CD4-positive, alpha-beta memory T cell (primary cell): ENCODE measurements around the gene TOP2B. TPM values are rescaled to one million over a fixed set of nuclear protein-coding genes. Genes with fewer than 3 reads are reported as not detected.
A peak's percentile ranks its signal among the peaks of the same experiment; 100 is the strongest.

Experiments used
- CTCF ChIA-PET: fragments of 350-600 bp; sonication (Branson Sonifier 250); formaldehyde crosslinking; loops from one replicate; lab custom pipeline; 2021; ENCODE audit warnings: inconsistent platforms; ENCODE audit not compliant: partially characterized antibody; lab: Charles Lee
- POLR2A ChIA-PET: fragments of 350-600 bp; sonication (Branson Sonifier 250); formaldehyde crosslinking; loops from one replicate; lab custom pipeline; 2021; ENCODE audit not compliant: partially characterized antibody; lab: Charles Lee
- DNase-seq, 5 donors: peaks; one replicate each; pipeline versions ENCODE4 v3.0.0 to v3.0.0-alpha.2; 2020 to 2022; ENCODE audit warnings: mixed read lengths in 1 of 5
- H3K27ac ChIP-seq: one replicate; pipeline ENCODE4 v1.7.0; 2013; ENCODE audit warnings: low read depth, low read length
- H3K27me3 ChIP-seq: 2 replicates; pipeline ENCODE4 v1.7.0; 2013; ENCODE audit warnings: mild to moderate bottlenecking, low read length, moderate library complexity; ENCODE audit not compliant: insufficient read depth
- H3K36me3 ChIP-seq: 2 replicates; pipeline ENCODE4 v1.7.0; 2013; ENCODE audit warnings: mild to moderate bottlenecking, low read length, moderate library complexity; ENCODE audit not compliant: insufficient read depth
- H3K4me1 ChIP-seq: 2 replicates; pipeline ENCODE4 v1.7.0; 2013; ENCODE audit warnings: mild to moderate bottlenecking, low read length, moderate library complexity; ENCODE audit not compliant: insufficient read depth
- H3K4me3 ChIP-seq, 2 donors: one replicate each; pipeline ENCODE4 v1.7.0; 2013; ENCODE audit warnings: low read length in 2 of 2, mild to moderate bottlenecking in 1 of 2
- H3K9me3 ChIP-seq, 2 donors: one replicate each; pipeline ENCODE4 v1.7.0; 2013; ENCODE audit warnings: low read length in 2 of 2, control low read depth in 1 of 2; ENCODE audit not compliant: control insufficient read depth in 1 of 2
- H3K27ac Mint-ChIP-seq, 7 donors: one replicate each; pipeline ENCODE4 v1.8.0; 2020 to 2021; ENCODE audit warnings: mixed read lengths in 7 of 7, mild to moderate bottlenecking in 6 of 7, inconsistent platforms in 3 of 7, moderate library complexity in 3 of 7
- H3K27me3 Mint-ChIP-seq, 2 donors: one replicate each; pipeline ENCODE4 v1.8.0; 2020 to 2021; ENCODE audit warnings: mixed read lengths in 2 of 2
- H3K36me3 Mint-ChIP-seq, 2 donors: one replicate each; pipeline ENCODE4 v1.8.0; 2020 to 2021; ENCODE audit warnings: mixed read lengths in 2 of 2, inconsistent platforms in 1 of 2, mild to moderate bottlenecking in 1 of 2
- H3K4me1 Mint-ChIP-seq, 4 donors: one replicate each; pipeline ENCODE4 v1.8.0; 2020 to 2021; ENCODE audit warnings: mixed read lengths in 4 of 4, mild to moderate bottlenecking in 1 of 4
- H3K4me3 Mint-ChIP-seq, 8 donors: one replicate each; pipeline ENCODE4 v1.8.0; 2020 to 2021; ENCODE audit warnings: mixed read lengths in 8 of 8, mild to moderate bottlenecking in 7 of 8, moderate library complexity in 6 of 8, inconsistent platforms in 3 of 8
- H3K9me3 Mint-ChIP-seq, 8 donors: one replicate each; pipeline ENCODE4 v1.8.0; 2020 to 2021; ENCODE audit warnings: mixed read lengths in 8 of 8, mild to moderate bottlenecking in 5 of 8, inconsistent platforms in 3 of 8, moderate library complexity in 1 of 8
- intact Hi-C: fragments of 100-400 bp; cut with micrococcal nuclease; formaldehyde crosslinking; loops from one replicate; pipeline ENCODE4 v1.15.1; 2023
- polyA plus RNA-seq, 2 donors: library from polyadenylated mRNA; unstranded; fragments of 300-500 nt; fragmentation: Illumina TruSeq; gene quantifications; one replicate each; pipeline ENCODE4 v1.2.3, GENCODE V29; 2021
- total RNA-seq, 2 experiments: library from RNA; stranded (reverse); gene quantifications; one replicate each; pipeline ENCODE4 v1.2.3, GENCODE V29; 2021

Gene TOP2B
- total and polyA plus RNA-seq, 4 experiments from 2014 or later: 28.9 to 175 (median 133) TPM

GRCh38 chr3:25662736-25663320 lies 1.9 kb downstream of the TOP2B start:
- H3K36me3 ChIP-seq: no peaks in the 10 kb centered on the region
- H3K4me3 Mint-ChIP-seq: peak overlapping the region; percentile 93 to 100 (median 99)
- no peak for DNase-seq
- peaks cover 34 to 72% (median 54%) of the 10 kb centered on the region in 4 donors for H3K4me1 Mint-ChIP-seq
- H3K27me3 ChIP-seq: no peaks in the 10 kb centered on the region
- H3K4me1 ChIP-seq: peaks cover 58% of the 10 kb centered on the region
- peaks cover 0 to 14% of the 10 kb centered on the region in 2 donors for H3K36me3 Mint-ChIP-seq
- H3K9me3 Mint-ChIP-seq: no peaks in the 10 kb centered on the region
- H3K27ac Mint-ChIP-seq: peak overlapping the region; percentile 96 to 100 (median 99)
- intact Hi-C loops: loop anchor here (2.0 to 10.0 kb wide), 6 partner anchors 14 to 1819 kb away; partner anchors contain the start of genes NKIRAS1, RPL15 and SLC4A7
- H3K9me3 ChIP-seq: no peaks in the 10 kb centered on the region
- peak overlapping the region; percentile 51 to 79 for H3K4me3 ChIP-seq
- no peaks in the 10 kb centered on the region for H3K27me3 Mint-ChIP-seq
- peak overlapping the region; percentile 86 for H3K27ac ChIP-seq
- ChIA-PET CTCF (interaction anchor here (2.3 to 3.6 kb wide), 2 partner anchors 14 to 192 kb away, joined by 11 to 29 read pairs; no protein-coding TSS in a partner anchor), POLR2A (interaction anchor here (1.9 kb wide), 1 partner anchor 121 kb away, joined by 10 read pairs; the partner anchor contains the start of gene NGLY1)

DNA sequence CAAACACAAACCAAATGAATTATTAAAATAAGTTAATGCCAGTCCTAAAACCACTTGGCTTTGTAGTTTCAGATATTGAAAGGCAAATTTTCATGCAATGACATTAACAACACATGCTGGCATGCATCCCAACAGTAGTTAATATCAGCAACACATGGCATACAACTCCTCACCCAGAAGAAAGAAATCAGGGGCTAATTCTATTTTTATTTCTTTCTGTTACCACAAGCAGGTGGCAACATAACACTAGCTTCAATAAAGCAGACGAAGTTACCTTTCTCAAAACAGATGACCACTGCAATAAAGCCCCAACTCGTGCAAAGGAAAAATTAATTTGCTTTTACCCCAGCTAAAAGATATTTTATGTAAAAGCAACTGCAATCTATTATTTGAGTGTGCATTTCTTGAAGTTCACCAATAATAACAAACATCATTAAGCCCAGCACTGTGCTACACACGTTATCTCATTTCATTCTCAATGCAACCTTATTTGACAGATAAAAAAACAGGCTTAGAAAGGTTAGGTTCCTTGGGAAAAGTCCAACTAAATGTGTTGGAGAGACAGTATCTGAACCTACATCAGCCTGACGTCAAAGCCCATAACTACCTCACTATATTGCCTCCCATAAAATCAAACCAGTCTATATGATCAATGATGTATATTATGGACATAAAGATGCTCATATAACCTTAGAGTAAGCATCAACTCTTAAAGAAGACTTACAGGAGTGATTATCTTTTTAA lies 2.8 kb downstream of the TOP2B start:
- peak overlapping the region; percentile 3 to 100 (median 76) for H3K4me3 Mint-ChIP-seq

GRCh38 chr3:25658836-25659235 lies 5.9 kb downstream of the TOP2B start:
- ChIA-PET POLR2A (no interaction called here), CTCF (interaction anchor here (1.0 to 1.6 kb wide), 3 partner anchors 9 to 134 kb away, joined by 3 to 5 read pairs (median 3); no protein-coding TSS in a partner anchor)
- DNase-seq: no peak
- Mint-ChIP-seq H3K27me3 (no peaks in the 10 kb centered on the region), H3K4me1 (peaks cover 50 to 83% (median 70%) of the 10 kb centered on the region in 4 donors), H3K27ac (peak overlapping the region in 6 of 7 donors; percentile 2 to 58 (median 17)), H3K4me3 (peak overlapping the region in 5 of 8 donors; percentile 4 to 73 (median 22)), H3K36me3 (peaks cover 5 to 11% of the 10 kb centered on the region in 2 donors), H3K9me3 (no peaks in the 10 kb centered on the region)
- Histone ChIP-seq H3K27ac (no peak overlapping the region), H3K36me3 (no peaks in the 10 kb centered on the region), H3K4me3 (no peak overlapping the region), H3K4me1 (peaks cover 81% of the 10 kb centered on the region), H3K27me3 (no peaks in the 10 kb centered on the region), H3K9me3 (no peaks in the 10 kb centered on the region)
- intact Hi-C loops: no loop called here

More for the DNA sequence above, 2.8 kb downstream of the TOP2B start:
- no peaks in the 10 kb centered on the region for H3K36me3 ChIP-seq
- H3K36me3 Mint-ChIP-seq: peaks cover 5 to 18% of the 10 kb centered on the region in 2 donors
- H3K4me3 ChIP-seq: peak overlapping the region in 1 of 2 donors; percentile 19
- H3K27me3 Mint-ChIP-seq: no peaks in the 10 kb centered on the region
- no peaks in the 10 kb centered on the region for H3K27me3 ChIP-seq
- no peak for DNase-seq
- ChIA-PET CTCF (interaction anchor here (0.7 to 3.6 kb wide), 5 partner anchors 13 to 250 kb away, joined by 3 to 29 read pairs (median 11); no protein-coding TSS in a partner anchor), POLR2A (interaction anchor here (0.8 to 1.1 kb wide), 3 partner anchors 14 to 192 kb away, joined by 3 to 5 read pairs (median 3); partner anchors contain the start of gene NGLY1)
- H3K27ac ChIP-seq: no peak overlapping the region
- no peaks in the 10 kb centered on the region for H3K9me3 Mint-ChIP-seq
- H3K4me1 ChIP-seq: peaks cover 66% of the 10 kb centered on the region
- intact Hi-C loops: loop anchor here (2.0 to 10.0 kb wide), 6 partner anchors 13 to 1820 kb away; partner anchors contain the start of genes NKIRAS1, RPL15 and SLC4A7
- H3K27ac Mint-ChIP-seq: peak overlapping the region in 4 of 7 donors; percentile 37 to 100 (median 62)
- no peaks in the 10 kb centered on the region for H3K9me3 ChIP-seq
- peaks cover 39 to 80% (median 62%) of the 10 kb centered on the region in 4 donors for H3K4me1 Mint-ChIP-seq

GRCh38 chr3:25657293-25657692 lies 7.4 kb downstream of the TOP2B start:
- POLR2A ChIA-PET: interaction anchor here (1.7 kb wide), 1 partner anchor 126 kb away, joined by 5 read pairs; the partner anchor contains the start of gene NGLY1
- CTCF ChIA-PET: interaction anchor here (1.0 to 1.3 kb wide), 3 partner anchors 9 to 64 kb away, joined by 3 read pairs; no protein-coding TSS in a partner anchor
- peaks cover 61 to 85% (median 77%) of the 10 kb centered on the region in 4 donors for H3K4me1 Mint-ChIP-seq
- peak overlapping the region in 6 of 8 donors; percentile 5 to 74 (median 34) for H3K4me3 Mint-ChIP-seq
- Histone ChIP-seq H3K27ac (no peak overlapping the region), H3K4me3 (no peak overlapping the region), H3K36me3 (no peaks in the 10 kb centered on the region), H3K27me3 (no peaks in the 10 kb centered on the region), H3K4me1 (peaks cover 89% of the 10 kb centered on the region), H3K9me3 (no peaks in the 10 kb centered on the region)
- intact Hi-C loops: no loop called here
- DNase-seq: no peak
- no peaks in the 10 kb centered on the region for H3K9me3 Mint-ChIP-seq
- H3K27ac Mint-ChIP-seq: peak overlapping the region in 4 of 7 donors; percentile 27 to 74 (median 54)
- H3K27me3 Mint-ChIP-seq: no peaks in the 10 kb centered on the region
- H3K36me3 Mint-ChIP-seq: peaks cover 5% of the 10 kb centered on the region in 2 donors

DNA sequence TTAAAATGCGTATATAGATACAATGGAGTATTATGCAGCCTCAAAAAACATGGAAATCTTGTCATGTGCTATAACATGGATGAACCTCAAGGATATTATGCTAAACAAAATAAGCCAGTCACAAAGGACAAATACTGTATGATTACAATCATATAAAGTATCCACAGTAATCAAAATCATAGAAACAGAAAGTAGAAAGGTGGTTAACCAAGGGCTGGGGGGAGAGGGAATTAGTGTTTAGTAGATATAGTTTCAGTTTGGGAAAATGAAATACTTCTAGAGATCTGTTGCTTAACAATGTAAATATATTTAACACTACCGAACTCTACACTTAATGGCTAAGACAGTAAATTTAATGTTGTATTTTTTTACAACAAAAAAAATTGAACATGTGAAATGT lies 9.0 kb downstream of the TOP2B start:
- H3K27ac ChIP-seq: no peak overlapping the region
- no peak overlapping the region for H3K4me3 ChIP-seq
- peaks cover 59 to 87% (median 78%) of the 10 kb centered on the region in 4 donors for H3K4me1 Mint-ChIP-seq
- H3K27me3 ChIP-seq: no peaks in the 10 kb centered on the region
- intact Hi-C loops: no loop called here
- peaks cover 79% of the 10 kb centered on the region for H3K4me1 ChIP-seq
- no peaks in the 10 kb centered on the region for H3K27me3 Mint-ChIP-seq
- peak overlapping the region in 4 of 7 donors; percentile 3 to 63 (median 34) for H3K27ac Mint-ChIP-seq
- peaks cover 8 to 13% of the 10 kb centered on the region in 2 donors for H3K36me3 Mint-ChIP-seq
- H3K4me3 Mint-ChIP-seq: peak overlapping the region in 6 of 8 donors; percentile 22 to 68 (median 40)
- peaks cover 0 to 3% (median 3%) of the 10 kb centered on the region in 8 donors for H3K9me3 Mint-ChIP-seq
- no peaks in the 10 kb centered on the region for H3K36me3 ChIP-seq
- ChIA-PET POLR2A (no interaction called here), CTCF (no interaction called here)
- H3K9me3 ChIP-seq: no peaks in the 10 kb centered on the region
- DNase-seq: peak in 1 of 5 donors; percentile 23

GRCh38 chr3:25654576-25654975 lies 10.1 kb downstream of the TOP2B start:
- Histone ChIP-seq H3K4me1 (peaks cover 69% of the 10 kb centered on the region), H3K27ac (no peak overlapping the region), H3K36me3 (no peaks in the 10 kb centered on the region), H3K27me3 (no peaks in the 10 kb centered on the region), H3K4me3 (no peak overlapping the region), H3K9me3 (peaks cover 0 to 6% of the 10 kb centered on the region in 2 donors)
- Mint-ChIP-seq H3K27ac (peak overlapping the region in 4 of 7 donors; percentile 2 to 65 (median 44)), H3K9me3 (peaks cover 0 to 14% (median 8%) of the 10 kb centered on the region in 8 donors), H3K36me3 (peaks cover 13 to 19% of the 10 kb centered on the region in 2 donors), H3K27me3 (no peaks in the 10 kb centered on the region), H3K4me3 (peak overlapping the region in 7 of 8 donors; percentile 8 to 68 (median 36)), H3K4me1 (peaks cover 54 to 78% (median 70%) of the 10 kb centered on the region in 4 donors)
- ChIA-PET CTCF (no interaction called here), POLR2A (no interaction called here)
- intact Hi-C loops: no loop called here
- no peak for DNase-seq
